Karpas-422 (cell line): Measurements from ENCODE around the gene BTG1. TPM values are rescaled to one million over a fixed set of nuclear protein-coding genes. Genes with fewer than 3 reads are reported as not detected.
"Not testable (repeated sequence)": the region's sequence is repeated elsewhere in the genome, so short reads cannot be mapped to it uniquely, and the experiment has no call there.

ENCODE experiments used
- DNase-seq: peaks from one replicate; pipeline ENCODE4 v3.0.0-alpha.2; 2015
- H2AFZ ChIP-seq: fragments of 200-600 bp; sonication (generic); 2 replicates; pipeline ENCODE4 v1.6.1; 2014; ENCODE audit warnings: antibody characterized with exemption, low read length, mixed read lengths
- H3K27ac ChIP-seq: fragments of 200-600 bp; sonication (generic); 2 replicates; pipeline ENCODE4 v1.5.1; 2014; ENCODE audit warnings: mild to moderate bottlenecking, low read length, moderate library complexity
- H3K27me3 ChIP-seq: fragments of 200-600 bp; sonication (generic); 2 replicates; pipeline ENCODE4 v1.6.1; 2014; ENCODE audit warnings: low read length, mixed read lengths
- H3K36me3 ChIP-seq: fragments of 200-600 bp; sonication (generic); 2 replicates; pipeline ENCODE4 v1.6.1; 2014; ENCODE audit warnings: low read length, mixed read lengths; ENCODE audit not compliant: insufficient read depth
- H3K4me1 ChIP-seq: fragments of 200-600 bp; sonication (generic); 2 replicates; pipeline ENCODE4 v1.6.1; 2014; ENCODE audit warnings: mild to moderate bottlenecking, low read length, mixed read lengths
- H3K4me2 ChIP-seq: fragments of 200-600 bp; sonication (generic); 2 replicates; pipeline ENCODE4 v1.6.1; 2014; ENCODE audit warnings: low read length, low read depth, mild to moderate bottlenecking; ENCODE audit not compliant: poor library complexity, severe bottlenecking
- H3K4me3 ChIP-seq: fragments of 200-600 bp; sonication (generic); 2 replicates; pipeline ENCODE4 v1.5.1; 2014; ENCODE audit warnings: mild to moderate bottlenecking, antibody characterized with exemption, low read length, mixed read lengths
- H3K79me2 ChIP-seq: fragments of 200-600 bp; sonication (generic); 2 replicates; pipeline ENCODE4 v1.6.1; 2014; ENCODE audit warnings: mild to moderate bottlenecking, low read length, mixed read lengths
- H3K9ac ChIP-seq: fragments of 200-600 bp; sonication (generic); 2 replicates; pipeline ENCODE4 v1.6.0; 2014; ENCODE audit warnings: low read length
- H3K9me2 ChIP-seq: fragments of 200-600 bp; sonication (generic), shearing (Covaris generic); replicated peaks from 2 replicates; pipeline ENCODE4 v1.6.0; 2014; ENCODE audit warnings: mild to moderate bottlenecking, low read length, moderate library complexity; ENCODE audit not compliant: insufficient read depth
- H3K9me3 ChIP-seq: fragments of 300-700, 200-600 bp; sonication (generic); 2 replicates; pipeline ENCODE4 v1.6.1; 2014; ENCODE audit warnings: low read length, mixed read lengths
- H4K20me1 ChIP-seq: fragments of 200-600 bp; sonication (generic); 2 replicates; pipeline ENCODE4 v1.6.1; 2014; ENCODE audit warnings: mild to moderate bottlenecking, antibody characterized with exemption, low read length, low read depth; ENCODE audit not compliant: insufficient read depth
- small RNA-seq: library from RNA; depleted of rRNA; stranded (forward); fragments of <200 nt; gene quantifications from one replicate; pipeline ENCODE3, GENCODE V24; 2014
- total RNA-seq: library from RNA; depleted of rRNA; stranded (reverse); fragments of >200 nt; shearing (Covaris generic); gene quantifications from 2 replicates; pipeline ENCODE4 v1.2.3, GENCODE V29; 2014; ENCODE audit warnings: low replicate concordance

Gene BTG1
- total RNA-seq, 1 experiment from 2014 or later, result 12.4 TPM

GRCh38 chr12:92094301-92094700 is 51.3 kb downstream of the BTG1 start:
- not testable (repeated sequence) for H3K9me3 ChIP-seq, H4K20me1 ChIP-seq, H3K4me1 ChIP-seq, H3K4me3 ChIP-seq, H3K27me3 ChIP-seq, H3K9ac ChIP-seq, H3K9me2 ChIP-seq, H3K27ac ChIP-seq, H3K79me2 ChIP-seq, H3K4me2 ChIP-seq, H3K36me3 ChIP-seq, DNase-seq, H2AFZ ChIP-seq

Small RNA genes within 50 kb of the gene (small RNA-seq; reads per million reads assigned to genes)
- not detected for gene RF00019
